Brain pericyte (primary cell): ENCODE data around the gene APCDD1L.
"Not testable (repeated sequence)": the region's sequence is repeated elsewhere in the genome, so short reads cannot be mapped to it uniquely, and the experiment has no call there.

Experiments used
- DNase-seq: peaks from one replicate; pipeline ENCODE4 v3.0.0-alpha.2; 2012; ENCODE audit warnings: low read depth, low spot score

APCDD1L gene

GRCh38 chr20:58545565-58546415, 30.6 kb upstream of the APCDD1L start:
- no peak for DNase-seq

DNA sequence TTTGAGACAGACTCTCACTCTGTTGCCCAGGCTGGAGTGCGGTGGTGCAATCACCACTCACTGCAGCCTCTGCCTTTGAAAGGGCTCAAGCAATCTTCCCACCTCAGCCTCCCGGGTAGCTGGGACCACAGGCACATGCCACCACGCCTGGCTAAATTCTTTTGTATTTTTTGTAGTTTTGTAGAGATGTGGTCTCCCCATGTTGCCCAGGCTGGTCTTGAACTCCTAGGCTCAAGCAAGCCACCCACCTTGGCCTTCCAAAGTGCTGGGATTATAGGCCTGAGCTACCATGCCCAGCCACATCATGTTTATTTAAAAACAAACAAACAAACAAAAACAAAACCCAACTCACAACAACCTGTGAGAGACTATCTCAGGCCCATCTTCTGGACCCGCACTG, 29.7 kb upstream of the APCDD1L start:
- no peak for DNase-seq

DNA sequence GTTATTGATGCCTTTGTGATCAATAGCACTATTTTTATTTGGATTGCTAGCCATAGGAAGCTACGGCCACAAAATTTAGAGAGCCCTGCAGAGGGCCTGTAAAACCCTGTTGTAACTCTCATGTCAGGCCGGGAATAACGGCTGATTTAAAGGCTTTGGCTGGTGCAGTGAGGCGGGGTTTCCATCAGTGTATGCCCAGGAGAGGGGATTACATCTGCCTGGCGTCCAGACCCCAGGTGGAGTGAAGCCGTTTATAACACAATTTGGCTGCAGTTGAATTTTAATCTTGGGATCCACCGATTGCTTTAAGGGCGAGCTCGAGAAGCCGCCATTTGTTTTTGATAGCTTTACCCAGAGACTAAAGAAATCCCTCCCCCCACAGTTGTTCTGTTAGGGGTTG, 29.1 kb upstream of the APCDD1L start:
- DNase-seq: no peak

DNA sequence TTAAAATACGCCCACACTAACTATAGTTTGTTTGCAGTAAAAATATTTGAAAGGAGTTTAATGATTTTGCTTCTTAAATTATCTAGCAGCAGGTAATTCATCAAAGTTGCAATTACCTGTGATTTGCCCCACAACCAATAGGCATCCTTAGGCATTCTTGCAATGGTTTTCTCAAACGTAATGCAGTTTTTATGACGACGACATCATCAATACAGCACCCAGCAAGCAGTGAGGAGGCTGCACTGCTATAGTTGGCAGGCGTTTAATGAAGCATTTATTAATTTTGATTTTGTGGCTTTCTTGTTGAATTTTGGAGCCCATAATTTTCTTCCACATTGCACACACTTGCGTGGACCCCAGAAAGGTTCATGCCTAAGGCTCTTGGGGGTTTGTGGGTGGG, 28.1 kb upstream of the APCDD1L start:
- DNase-seq: no peak

DNA sequence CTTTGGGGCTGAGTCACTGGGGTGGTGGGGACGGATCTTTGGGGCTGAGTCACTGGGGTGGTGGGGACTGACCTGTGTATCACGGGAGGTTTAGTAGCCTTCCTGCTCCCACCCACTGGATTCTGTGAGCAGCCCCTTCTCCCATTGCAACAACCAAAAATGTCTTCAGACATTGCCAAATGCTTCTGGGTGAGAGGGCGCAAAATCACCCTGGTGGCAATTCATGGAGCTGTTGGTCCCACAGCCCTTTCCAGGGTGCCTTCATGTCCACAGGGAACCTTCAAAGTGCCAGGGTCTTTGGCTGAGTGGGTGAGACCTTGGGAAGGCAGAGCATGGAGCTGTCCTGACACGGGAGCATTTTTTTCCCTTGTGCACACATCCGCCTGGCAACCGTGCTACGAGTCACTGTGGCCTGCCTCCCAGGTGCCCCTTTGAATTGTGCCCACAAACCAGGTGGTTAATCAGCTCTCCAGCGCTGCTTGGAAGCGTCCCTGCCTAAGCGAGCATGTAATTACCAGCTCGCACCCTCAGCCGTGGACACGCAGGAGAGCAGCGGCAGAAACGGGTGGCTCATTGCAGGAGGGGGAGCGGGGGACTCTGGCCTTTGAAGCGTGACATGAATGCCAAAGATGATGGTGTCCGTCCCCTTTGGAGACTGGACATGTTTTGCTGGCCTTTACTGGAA, 27.4 kb upstream of the APCDD1L start:
- DNase-seq: no peak

GRCh38 chr20:58542034-58542410, 26.8 kb upstream of the APCDD1L start:
- DNase-seq: not testable (repeated sequence)

DNA sequence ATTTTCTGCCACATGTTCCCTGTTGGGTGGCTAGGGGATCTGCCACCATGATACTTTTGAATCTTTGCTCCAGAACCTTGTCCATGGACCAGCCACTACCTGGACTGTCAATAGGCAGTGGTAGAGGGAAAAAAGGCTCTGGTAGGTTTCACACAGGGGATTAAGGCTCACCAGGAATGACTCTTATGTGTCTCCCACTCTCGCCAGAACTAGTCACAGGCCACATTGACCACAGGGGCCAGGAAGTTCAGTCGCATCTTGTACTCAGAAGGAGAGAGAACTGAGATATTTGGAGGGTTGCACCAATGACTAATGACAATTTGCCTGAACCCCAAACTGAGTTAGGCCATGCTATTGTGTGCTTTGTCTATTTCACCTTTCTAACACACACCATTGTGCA, 23.6 kb upstream of the APCDD1L start:
- DNase-seq: no peak

DNA sequence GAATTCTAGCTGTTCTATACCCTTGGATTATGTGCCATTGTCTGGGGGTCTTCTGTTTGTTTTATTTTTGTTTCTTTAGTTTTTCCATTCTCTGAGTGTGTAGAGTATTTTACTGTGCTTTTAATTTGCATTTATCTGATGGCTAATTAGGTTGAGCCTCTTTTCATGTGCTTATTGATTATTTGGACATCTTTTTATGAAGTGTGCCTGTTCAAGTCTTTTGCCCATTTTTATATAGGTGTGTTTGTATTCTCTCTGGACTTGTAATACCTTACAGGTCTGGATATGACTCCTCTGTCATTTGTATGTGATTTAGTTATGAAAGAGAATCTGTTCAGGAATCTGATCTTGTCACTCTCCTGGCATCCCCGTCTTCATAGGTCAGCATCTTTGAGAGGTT, 22.6 kb upstream of the APCDD1L start:
- no peak for DNase-seq

DNA sequence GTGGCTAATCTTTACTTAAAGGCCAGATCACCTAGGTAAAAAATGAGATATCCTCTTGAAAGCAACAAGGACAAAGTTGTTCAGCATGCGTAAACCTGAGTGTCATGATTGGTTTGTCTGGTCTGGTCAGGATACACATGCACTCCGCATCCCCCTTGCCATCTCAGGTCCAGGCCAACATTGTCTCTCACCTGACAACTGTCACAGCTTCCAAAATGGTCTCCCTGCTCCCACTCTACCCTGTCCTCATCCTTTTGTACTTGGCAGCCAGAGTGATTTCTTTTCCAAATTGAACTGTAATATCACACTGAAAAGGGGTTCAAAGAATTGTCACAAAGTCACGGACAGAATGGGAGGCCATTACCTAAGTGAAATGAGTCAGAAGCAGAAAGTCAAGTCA, 21.1 kb upstream of the APCDD1L start:
- no peak for DNase-seq

GRCh38 chr20:58531657-58532056, 16.5 kb upstream of the APCDD1L start:
- no peak for DNase-seq

GRCh38 chr20:58531063-58531462, 15.9 kb upstream of the APCDD1L start:
- DNase-seq: no peak

- no peak for DNase-seq
These were observed 13.2 kb upstream of the APCDD1L start for GRCh38 chr20:58528412-58528811.

- DNase-seq: no peak
These were observed 11.2 kb upstream of the APCDD1L start for GRCh38 chr20:58526411-58526810.

- no peak for DNase-seq
These were observed 9.6 kb upstream of the APCDD1L start for GRCh38 chr20:58524814-58525213.

GRCh38 chr20:58523971-58524315, 8.7 kb upstream of the APCDD1L start:
- DNase-seq: no peak

DNA sequence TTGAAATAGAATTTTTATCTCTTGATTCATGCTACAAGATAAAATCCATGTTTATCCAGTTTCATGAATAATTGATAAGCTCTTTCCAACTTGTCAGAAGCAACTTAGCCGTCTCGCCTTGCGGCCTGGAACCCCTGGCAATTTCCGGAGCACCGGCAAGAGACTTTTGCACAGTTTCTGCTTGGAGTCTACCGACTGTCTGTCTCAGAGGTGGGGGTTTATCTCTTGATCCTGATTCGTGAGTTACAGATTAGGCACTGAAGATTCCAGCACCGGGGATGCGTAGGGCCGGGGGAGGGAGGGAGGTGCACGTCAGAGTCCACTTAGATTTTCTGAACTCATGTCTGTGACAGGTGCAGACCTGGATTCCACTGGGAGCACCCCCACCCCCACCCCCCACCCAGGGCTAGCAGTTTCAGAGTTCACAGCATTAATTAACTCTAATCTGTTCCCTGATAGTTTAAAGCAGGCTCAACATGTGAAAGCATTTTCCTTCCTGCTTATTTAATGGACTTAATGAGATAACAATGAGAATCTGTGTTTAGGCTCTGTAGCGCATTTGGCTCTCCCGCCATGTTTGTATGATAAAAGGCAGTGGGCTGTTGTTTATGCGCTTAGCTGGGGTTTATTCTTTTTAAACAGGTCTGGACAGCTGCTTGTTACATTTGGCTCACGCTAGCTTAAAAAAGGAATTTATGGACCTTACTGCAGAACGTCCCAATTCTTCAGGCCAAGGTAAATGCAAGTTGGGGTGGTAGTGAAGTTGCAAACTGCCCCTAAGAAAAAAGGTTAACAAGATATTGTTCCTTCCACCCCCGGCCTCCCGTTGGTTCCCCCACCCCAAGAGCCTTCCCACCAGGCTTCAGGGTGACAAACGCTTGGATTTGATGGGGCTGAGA, 8.1 kb upstream of the APCDD1L start:
- no peak for DNase-seq

GRCh38 chr20:58522666-58523065, 7.5 kb upstream of the APCDD1L start:
- DNase-seq: no peak

DNA sequence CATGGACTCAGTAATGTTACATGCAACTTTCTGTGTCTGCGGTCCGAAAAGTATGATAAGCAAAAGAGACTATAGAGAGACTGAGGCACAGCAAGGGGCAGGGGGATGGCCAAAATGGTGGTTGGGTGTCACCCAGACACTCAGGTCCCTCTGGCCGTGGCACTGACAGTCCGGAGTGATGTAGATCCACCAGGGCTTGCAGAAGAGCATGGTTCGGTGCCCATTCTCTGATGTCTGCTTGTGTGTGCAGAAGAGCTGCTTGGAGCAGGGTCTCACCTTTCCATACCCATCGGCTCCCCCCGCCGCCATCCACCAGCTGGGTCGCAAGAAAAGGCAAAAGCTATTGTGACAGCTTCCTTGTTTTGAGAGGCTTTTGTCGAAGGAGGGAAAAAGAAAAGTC, 6.6 kb upstream of the APCDD1L start:
- no peak for DNase-seq

- DNase-seq: no peak
These were observed 4.9 kb upstream of the APCDD1L start for GRCh38 chr20:58519940-58520712.

DNA sequence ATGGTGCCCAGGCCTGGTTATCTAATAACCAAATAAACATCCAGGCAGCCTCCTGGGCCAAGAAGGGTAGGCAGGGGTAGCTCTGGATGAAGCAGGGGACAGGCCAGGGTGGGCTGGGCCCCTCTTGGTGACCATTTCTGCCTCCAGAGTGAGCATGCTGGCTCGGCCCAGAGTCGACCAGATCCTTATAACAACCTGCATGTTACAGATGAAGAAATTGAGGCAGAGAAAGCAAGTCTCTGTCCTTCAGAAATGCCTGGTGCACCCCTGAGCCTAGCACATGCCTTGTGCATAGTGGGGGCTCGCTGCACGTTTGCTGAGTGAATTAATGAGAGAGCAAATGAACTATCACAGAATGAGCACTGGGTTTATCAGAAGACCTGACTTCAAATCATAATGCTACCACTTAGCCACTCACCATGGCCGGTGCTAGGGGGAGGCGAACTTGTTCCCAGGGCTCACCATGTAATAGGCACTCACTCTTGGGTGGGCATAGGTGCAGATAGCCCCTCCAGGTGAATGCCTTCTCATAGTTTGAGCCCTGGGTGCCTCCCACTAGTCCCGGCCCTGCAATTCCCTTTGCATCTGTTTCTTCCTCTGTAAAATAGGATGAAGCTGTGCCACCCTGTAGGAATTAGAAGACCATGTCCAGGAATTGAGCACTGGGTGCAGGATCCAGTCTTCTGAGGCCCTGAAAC, 3.8 kb upstream of the APCDD1L start:
- no peak for DNase-seq

GRCh38 chr20:58518387-58518786, 3.2 kb upstream of the APCDD1L start:
- DNase-seq: no peak
